Mesendoderm (in vitro differentiated cells): ENCODE data around the gene FBXW12.

Experiments used
- DNase-seq: peaks from one replicate; pipeline ENCODE4 v3.0.0; 2013
- H2AK5ac ChIP-seq: 2 replicates; pipeline ENCODE4 v1.6.1; 2013; ENCODE audit warnings: low read length, inconsistent platforms
- H2BK120ac ChIP-seq: 2 replicates; pipeline ENCODE4 v1.6.1; 2013; ENCODE audit warnings: low read depth, mild to moderate bottlenecking, low read length, moderate library complexity, mixed read lengths
- H2BK15ac ChIP-seq: replicated peaks from 2 replicates; pipeline ENCODE4 v1.6.1; 2013; ENCODE audit warnings: low read depth, mild to moderate bottlenecking, moderate library complexity
- H2BK5ac ChIP-seq: 2 replicates; pipeline ENCODE4 v1.6.1; 2013; ENCODE audit warnings: low read length, inconsistent platforms
- H3K18ac ChIP-seq: 2 replicates; pipeline ENCODE4 v1.6.1; 2013; ENCODE audit warnings: mild to moderate bottlenecking, low read length, mixed read lengths
- H3K23ac ChIP-seq: one replicate; pipeline ENCODE4 v1.6.1; 2013; ENCODE audit warnings: low read length
- H3K27ac ChIP-seq: 2 replicates; pipeline ENCODE4 v1.5.1; 2013; ENCODE audit warnings: low read depth, mild to moderate bottlenecking, inconsistent platforms, low read length, moderate library complexity
- H3K27me3 ChIP-seq: 2 replicates; pipeline ENCODE4 v1.6.1; 2013; ENCODE audit warnings: low read length, control low read depth, mild to moderate bottlenecking, inconsistent platforms; ENCODE audit not compliant: insufficient read depth, poor library complexity
- H3K36me3 ChIP-seq: 2 replicates; pipeline ENCODE4 v1.6.1; 2013; ENCODE audit warnings: low read length, inconsistent platforms; ENCODE audit not compliant: control insufficient read depth, insufficient read depth
- H3K4ac ChIP-seq: one replicate; pipeline ENCODE4 v1.6.1; 2013; ENCODE audit warnings: low read depth, mild to moderate bottlenecking, low read length, moderate library complexity
- H3K4me1 ChIP-seq: 2 replicates; pipeline ENCODE4 v1.6.1; 2013; ENCODE audit warnings: low read depth, low read length, inconsistent platforms; ENCODE audit not compliant: control insufficient read depth
- H3K4me2 ChIP-seq: 2 replicates; pipeline ENCODE4 v1.6.1; 2013; ENCODE audit warnings: low read length
- H3K4me3 ChIP-seq: 2 replicates; pipeline ENCODE4 v1.5.1; 2013; ENCODE audit warnings: mild to moderate bottlenecking, low read length
- H3K56ac ChIP-seq: one replicate; pipeline ENCODE4 v1.6.1; 2013; ENCODE audit warnings: low read length
- H3K79me1 ChIP-seq: 2 replicates; pipeline ENCODE4 v1.6.1; 2013; ENCODE audit warnings: low read length, inconsistent platforms
- H3K79me2 ChIP-seq: 2 replicates; pipeline ENCODE4 v1.6.1; 2013; ENCODE audit warnings: mild to moderate bottlenecking, low read length; ENCODE audit not compliant: control insufficient read depth, insufficient read depth
- H3K9ac ChIP-seq: 2 replicates; pipeline ENCODE4 v1.6.1; 2013; ENCODE audit warnings: low read length, inconsistent platforms
- H4K5ac ChIP-seq: one replicate; pipeline ENCODE4 v1.6.1; 2013; ENCODE audit warnings: low read length
- H4K8ac ChIP-seq: one replicate; pipeline ENCODE4 v1.6.1; 2013; ENCODE audit warnings: low read depth, mild to moderate bottlenecking, control low read depth, low read length, moderate library complexity
- WGBS: extraction: QIAGEN DNeasy Blood & Tissue Kit; methylation state at CpG from one replicate; pipeline ENCODE4 v1.1.7; 2013; ENCODE audit warnings: low lambda C conversion rate, missing lambda C conversion rate; ENCODE audit not compliant: insufficient coverage; ENCODE audit errors: extremely low coverage; 5-methylcytosine and 5-hydroxymethylcytosine counted together

Gene FBXW12

DNA sequence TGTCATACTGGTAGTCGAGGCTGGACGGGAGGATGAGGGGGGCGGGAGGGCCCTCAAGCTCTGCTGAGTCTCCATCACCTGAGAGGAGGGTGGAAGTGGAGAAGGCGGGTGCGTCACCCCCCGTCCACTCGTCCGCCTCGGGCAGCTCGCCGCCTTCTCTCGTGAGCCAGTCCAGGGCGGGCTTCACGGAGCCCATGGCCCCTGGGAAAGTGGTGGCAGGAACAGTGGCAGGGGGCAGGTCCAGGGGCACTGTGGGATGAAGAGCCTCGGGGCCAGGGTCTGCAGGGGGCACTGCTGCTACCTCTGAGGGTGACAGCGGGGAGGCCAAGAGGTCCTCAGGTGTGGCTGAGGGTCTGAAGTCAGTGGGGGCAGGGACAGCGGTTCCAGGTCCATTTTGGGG is 47.6 kb downstream of the FBXW12 start:
- Histone ChIP-seq H3K36me3 (peaks cover 16% of the 10 kb centered on the region), H3K79me2 (peaks cover 13% of the 10 kb centered on the region), H4K5ac (no peak overlapping the region), H3K4me3 (no peak overlapping the region), H3K23ac (no peak overlapping the region), H3K4ac (no peak overlapping the region), H3K79me1 (peaks cover 12% of the 10 kb centered on the region), H3K18ac (no peak overlapping the region), H3K4me1 (no peaks in the 10 kb centered on the region), H3K56ac (no peak overlapping the region), H3K27me3 (no peaks in the 10 kb centered on the region), H2AK5ac (no peak overlapping the region), H2BK5ac (no peak overlapping the region), H3K27ac (no peak overlapping the region), H2BK15ac (no peak overlapping the region), H3K4me2 (no peak overlapping the region), H4K8ac (no peak overlapping the region), H3K9ac (no peak overlapping the region), H2BK120ac (no peak overlapping the region)
- no peak for DNase-seq
- WGBS = no CpG with 5 or more reads among the region's 17 CpGs

DNA sequence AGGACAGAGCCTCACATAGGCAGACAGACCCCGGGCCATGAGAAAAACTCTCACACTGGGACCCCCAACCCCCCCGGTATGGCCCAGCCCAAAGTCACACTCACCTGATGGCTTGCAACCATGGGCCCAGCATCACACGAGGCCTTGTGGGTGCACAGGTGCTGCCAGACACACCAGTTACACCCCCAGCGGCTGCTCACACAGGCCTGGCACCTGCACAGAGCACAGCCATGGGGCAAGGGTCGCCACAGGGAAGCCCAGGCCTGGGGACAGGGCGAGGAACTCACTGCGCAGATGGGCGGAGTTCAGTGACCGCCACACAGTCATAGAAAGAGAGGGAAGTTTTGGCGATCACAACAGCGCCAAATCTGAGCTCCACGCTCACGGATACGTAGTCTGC is 48.5 kb downstream of the FBXW12 start:
- Histone ChIP-seq H3K4ac (no peak overlapping the region), H2AK5ac (no peak overlapping the region), H3K56ac (no peak overlapping the region), H4K8ac (no peak overlapping the region), H3K4me3 (no peak overlapping the region), H3K23ac (no peak overlapping the region), H3K27ac (no peak overlapping the region), H3K4me1 (no peaks in the 10 kb centered on the region), H2BK120ac (no peak overlapping the region), H3K18ac (no peak overlapping the region), H3K36me3 (peaks cover 10% of the 10 kb centered on the region), H2BK15ac (no peak overlapping the region), H2BK5ac (no peak overlapping the region), H3K79me1 (peaks cover 14% of the 10 kb centered on the region), H3K4me2 (no peak overlapping the region), H3K9ac (no peak overlapping the region), H3K79me2 (peaks cover 21% of the 10 kb centered on the region), H3K27me3 (no peaks in the 10 kb centered on the region), H4K5ac (no peak overlapping the region)
- no CpG with 5 or more reads among the region's 14 CpGs for WGBS
- no peak for DNase-seq

DNA sequence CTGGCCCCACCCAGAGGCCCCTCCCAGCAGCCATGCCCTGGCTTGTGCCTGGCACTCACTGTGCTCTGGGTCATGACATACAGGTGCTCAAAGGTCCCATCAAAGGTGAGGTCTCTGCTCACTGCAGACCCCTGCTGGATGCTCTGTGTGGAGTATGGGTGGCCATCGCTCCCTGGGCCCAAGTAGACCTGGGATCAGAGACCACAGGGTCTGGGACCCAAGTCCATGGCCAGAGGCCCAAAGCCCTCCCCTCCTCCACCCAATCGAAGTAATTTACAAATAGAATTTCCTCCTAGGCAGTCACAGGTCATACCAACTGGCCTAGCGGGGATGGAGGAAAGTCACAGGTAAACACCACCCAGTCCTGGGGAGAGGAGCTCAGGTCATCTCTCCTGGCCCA is 50.3 kb downstream of the FBXW12 start:
- H3K4me2 ChIP-seq = no peak overlapping the region
- no peak overlapping the region for H3K27ac ChIP-seq

DNA sequence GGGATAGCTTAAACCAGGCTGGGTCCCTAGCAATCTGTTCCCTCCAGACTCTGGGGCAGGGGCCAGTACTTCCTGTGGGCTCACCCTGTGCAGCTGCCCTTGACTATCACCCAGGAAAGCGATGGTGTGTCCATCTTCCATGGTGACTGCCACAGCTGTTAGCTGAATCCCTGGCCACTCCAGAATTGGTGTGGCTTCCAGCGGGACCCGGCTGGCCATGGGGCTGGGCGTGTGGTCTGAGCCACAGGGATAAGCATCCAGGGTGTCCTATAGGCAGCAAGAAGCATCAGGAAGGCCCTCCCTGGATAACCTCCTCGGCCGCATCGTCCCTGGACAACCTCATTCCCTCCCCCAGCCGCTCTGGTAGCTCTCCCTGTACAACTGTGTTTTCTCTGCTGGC is 50.7 kb downstream of the FBXW12 start:
- no peak overlapping the region for H4K8ac ChIP-seq
- H3K23ac ChIP-seq = no peak overlapping the region
- no peak overlapping the region for H4K5ac ChIP-seq
- H3K79me2 ChIP-seq = peaks cover 42% of the 10 kb centered on the region
- DNase-seq = no peak
- no peak overlapping the region for H2AK5ac ChIP-seq
- H3K4me1 ChIP-seq = peaks cover 2% of the 10 kb centered on the region
- WGBS = no CpG with 5 or more reads among the region's 8 CpGs
- H3K56ac ChIP-seq = no peak overlapping the region
- H3K27ac ChIP-seq = no peak overlapping the region
- H3K27me3 ChIP-seq = no peaks in the 10 kb centered on the region
- no peak overlapping the region for H3K4me2 ChIP-seq
- no peak overlapping the region for H3K9ac ChIP-seq
- H2BK15ac ChIP-seq = no peak overlapping the region
- H2BK5ac ChIP-seq = no peak overlapping the region
- no peak overlapping the region for H3K18ac ChIP-seq
- no peak overlapping the region for H2BK120ac ChIP-seq
- peaks cover 26% of the 10 kb centered on the region for H3K79me1 ChIP-seq
- H3K4me3 ChIP-seq = no peak overlapping the region
- H3K4ac ChIP-seq = no peak overlapping the region
- H3K36me3 ChIP-seq = peaks cover 8% of the 10 kb centered on the region

More for the DNA sequence above, 50.3 kb downstream of the FBXW12 start:
- Histone ChIP-seq H3K4ac (no peak overlapping the region), H3K4me3 (no peak overlapping the region), H2AK5ac (no peak overlapping the region), H3K4me1 (no peaks in the 10 kb centered on the region), H3K9ac (no peak overlapping the region), H3K79me1 (peaks cover 23% of the 10 kb centered on the region), H2BK15ac (no peak overlapping the region), H3K27me3 (no peaks in the 10 kb centered on the region), H4K8ac (no peak overlapping the region), H4K5ac (no peak overlapping the region), H3K79me2 (peaks cover 38% of the 10 kb centered on the region), H3K56ac (no peak overlapping the region), H2BK5ac (no peak overlapping the region), H2BK120ac (no peak overlapping the region), H3K23ac (no peak overlapping the region), H3K36me3 (peaks cover 9% of the 10 kb centered on the region), H3K18ac (no peak overlapping the region)
- no CpG with 5 or more reads among the region's 3 CpGs for WGBS
- no peak for DNase-seq

DNA sequence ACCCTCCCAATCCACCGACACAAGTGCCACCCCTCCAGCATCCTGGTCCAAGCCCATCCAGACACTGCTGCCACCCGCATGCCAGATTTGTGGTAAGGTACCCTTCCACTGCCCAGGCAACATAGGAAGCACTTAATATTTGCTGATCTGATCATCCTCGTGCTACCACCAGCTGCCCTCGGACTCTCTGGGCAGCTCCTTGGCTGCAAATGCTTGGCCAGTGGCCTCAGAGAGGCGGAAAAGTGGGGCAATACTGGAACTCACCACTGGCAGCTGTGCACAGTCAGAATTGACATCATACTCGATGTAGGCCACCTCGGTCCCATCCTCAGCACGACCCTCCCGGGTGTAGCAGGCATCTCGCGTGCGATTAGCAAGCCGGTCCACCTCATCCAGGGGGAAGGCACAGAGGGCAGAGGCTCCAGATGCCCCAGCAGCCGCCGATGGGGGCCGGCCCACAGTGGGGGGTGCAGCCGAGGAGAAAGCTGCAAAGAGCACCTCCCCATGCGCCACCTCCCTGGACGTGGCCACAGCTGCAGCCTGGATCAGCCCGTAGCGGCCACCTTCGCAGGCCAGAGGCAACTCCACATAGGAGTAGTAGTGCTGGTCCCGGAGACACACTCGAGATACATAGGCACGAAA is 51.3 kb downstream of the FBXW12 start:
- Histone ChIP-seq H3K27ac (no peak overlapping the region), H3K79me2 (peaks cover 49% of the 10 kb centered on the region), H2BK120ac (no peak overlapping the region), H2BK15ac (no peak overlapping the region), H3K18ac (no peak overlapping the region), H3K4me3 (no peak overlapping the region), H2AK5ac (no peak overlapping the region), H3K79me1 (peaks cover 33% of the 10 kb centered on the region), H3K9ac (no peak overlapping the region), H3K4me2 (no peak overlapping the region), H3K23ac (no peak overlapping the region), H2BK5ac (no peak overlapping the region), H4K5ac (no peak overlapping the region), H3K36me3 (peaks cover 4% of the 10 kb centered on the region), H3K27me3 (no peaks in the 10 kb centered on the region), H3K4ac (no peak overlapping the region), H4K8ac (no peak overlapping the region), H3K4me1 (peaks cover 8% of the 10 kb centered on the region), H3K56ac (no peak overlapping the region)
- no CpG with 5 or more reads among the region's 25 CpGs for WGBS
- DNase-seq = no peak
